ENCODE results near the gene TGFBRAP1.
"Not testable (repeated sequence)": the region's sequence is repeated elsewhere in the genome, so short reads cannot be mapped to it uniquely, and the experiment has no call there.

Gene TGFBRAP1

GRCh38 chr2:105271393-105272045 lies 58.0 kb downstream of the TGFBRAP1 start:
- no peak for DNase-seq

GRCh38 chr2:105269426-105269825 lies 60.1 kb downstream of the TGFBRAP1 start:
- DNase-seq: no peak

- no peak for DNase-seq
These were observed 66.9 kb downstream of the TGFBRAP1 start for GRCh38 chr2:105262651-105263091.

- DNase-seq: no peak
These were observed 68.5 kb downstream of the TGFBRAP1 start for GRCh38 chr2:105261061-105261460.

- no peak for DNase-seq
These were observed 70.6 kb downstream of the TGFBRAP1 start for GRCh38 chr2:105258835-105259350.

GRCh38 chr2:105257981-105258380 lies 71.6 kb downstream of the TGFBRAP1 start:
- DNase-seq: no peak

GRCh38 chr2:105256431-105257047 lies 73.0 kb downstream of the TGFBRAP1 start:
- no peak for DNase-seq

GRCh38 chr2:105255979-105256378 lies 73.6 kb downstream of the TGFBRAP1 start:
- DNase-seq: no peak

GRCh38 chr2:105254531-105255210 lies 74.9 kb downstream of the TGFBRAP1 start:
- DNase-seq: no peak

GRCh38 chr2:105252271-105252670 lies 77.3 kb downstream of the TGFBRAP1 start:
- no peak for DNase-seq

GRCh38 chr2:105251016-105251648 lies 78.4 kb downstream of the TGFBRAP1 start:
- not testable (repeated sequence) for DNase-seq

- no peak for DNase-seq
These were observed 79.6 kb downstream of the TGFBRAP1 start for GRCh38 chr2:105249891-105250290.

- DNase-seq: no peak
These were observed 80.4 kb downstream of the TGFBRAP1 start for GRCh38 chr2:105249181-105249580.

- no peak for DNase-seq
These were observed 81.0 kb downstream of the TGFBRAP1 start for GRCh38 chr2:105248316-105249070.

GRCh38 chr2:105244451-105244850 lies 85.1 kb downstream of the TGFBRAP1 start:
- DNase-seq: no peak

- DNase-seq: no peak
These were observed 85.6 kb downstream of the TGFBRAP1 start for GRCh38 chr2:105243961-105244360.

GRCh38 chr2:105242286-105242993 lies 87.1 kb downstream of the TGFBRAP1 start:
- DNase-seq: no peak

- DNase-seq: no peak
These were observed 88.1 kb downstream of the TGFBRAP1 start, which contains the start of gene GPR45 for GRCh38 chr2:105241443-105241842. Gene GPR45 (plus strand): TSS chr2:105241743. CDS start chr2:105241859, 116 bp downstream.

GRCh38 chr2:105239924-105240323 lies 89.6 kb downstream of the TGFBRAP1 start:
- DNase-seq: no peak

GRCh38 chr2:105238664-105239240 lies 90.8 kb downstream of the TGFBRAP1 start:
- no peak for DNase-seq

GRCh38 chr2:105237045-105237765 lies 92.3 kb downstream of the TGFBRAP1 start:
- DNase-seq: no peak

Measured in CD4-positive, alpha-beta T cell treated with Interleukin-15 for 1 hour (primary cell).